IPS-18c (cell line): ENCODE data around the gene MYCN.

ENCODE experiments used
- H3K4me3 ChIP-seq: 2 replicates; pipeline ENCODE4 v1.7.0; 2013; ENCODE audit warnings: low read depth, mild to moderate bottlenecking, low read length, moderate library complexity; ENCODE audit not compliant: insufficient read depth
- H3K9me3 ChIP-seq: one replicate; pipeline ENCODE4 v1.6.1; 2013; ENCODE audit warnings: mild to moderate bottlenecking, low read length, moderate library complexity; ENCODE audit not compliant: control insufficient read depth, insufficient read depth

MYCN gene

GRCh38 chr2:15992457-15993231 is 52.3 kb downstream of the MYCN start:
- no peak overlapping the region for H3K4me3 ChIP-seq
- peaks cover 2% of the 10 kb centered on the region for H3K9me3 ChIP-seq

DNA sequence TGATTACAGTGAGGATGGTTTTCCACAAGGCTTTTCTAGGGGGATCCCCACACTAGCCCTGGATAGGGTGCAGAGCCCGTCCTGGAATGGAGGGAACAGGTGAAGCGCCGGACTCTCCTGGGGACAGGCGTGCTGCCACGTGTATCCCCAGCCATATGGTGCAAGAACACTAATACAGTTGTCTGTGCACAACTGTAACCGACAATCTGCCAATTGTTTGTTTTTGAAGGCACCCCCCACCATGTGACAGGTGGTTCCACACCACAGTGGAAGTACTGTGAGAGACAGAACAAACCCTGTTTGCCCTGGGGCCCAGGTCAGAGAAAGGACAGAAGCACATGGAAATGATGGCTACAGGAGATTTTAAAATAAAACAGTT is 52.9 kb downstream of the MYCN start:
- Histone ChIP-seq H3K9me3 (peaks cover 2% of the 10 kb centered on the region), H3K4me3 (no peak overlapping the region)

- Histone ChIP-seq H3K4me3 (no peak overlapping the region), H3K9me3 (peaks cover 2% of the 10 kb centered on the region)
Observed at GRCh38 chr2:15993666-15994065, 53.3 kb downstream of the MYCN start.

DNA sequence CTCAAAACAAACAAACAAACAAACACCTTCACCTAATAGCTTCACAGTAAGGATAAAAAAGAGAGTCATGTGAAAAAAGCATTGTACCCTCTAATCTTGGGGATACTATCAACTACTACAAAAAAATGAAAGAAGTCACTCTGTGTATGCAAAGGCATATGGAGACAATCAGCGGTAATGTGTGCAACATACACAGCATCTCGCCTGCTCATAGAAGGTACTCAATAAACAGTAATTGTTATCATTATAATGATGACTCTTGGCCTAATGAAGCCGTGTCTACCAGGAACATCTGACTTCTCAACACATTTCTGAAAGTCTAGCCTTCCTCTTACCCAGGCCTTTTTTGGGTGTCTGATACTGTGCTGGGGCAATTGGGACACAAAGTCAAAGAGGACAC is 55.3 kb downstream of the MYCN start:
- Histone ChIP-seq H3K4me3 (no peak overlapping the region), H3K9me3 (peaks cover 2% of the 10 kb centered on the region)
